Fibroblast of lung (primary cell): ENCODE data around the gene PROCA1. TPM values are rescaled to one million over a fixed set of nuclear protein-coding genes. Genes with fewer than 3 reads are reported as not detected.

ENCODE experiments used
- DNase-seq, 2 donors: peaks; one replicate each; pipeline versions ENCODE4 v3.0.0 to v3.0.0-alpha.2; 2010; ENCODE audit warnings: low read depth in 2 of 2
- H2AFZ ChIP-seq: 2 replicates; pipeline ENCODE4 v1.5.1; 2012; ENCODE audit warnings: low read length, control low read depth, inconsistent platforms
- H3K27ac ChIP-seq: 2 replicates; pipeline ENCODE4 v1.5.1; 2011; ENCODE audit warnings: low read length, control low read depth; ENCODE audit not compliant: insufficient read depth
- H3K27me3 ChIP-seq: 2 replicates; pipeline ENCODE4 v1.5.1; 2011; ENCODE audit warnings: mild to moderate bottlenecking, low read length; ENCODE audit not compliant: control insufficient read depth, insufficient read depth
- H3K36me3 ChIP-seq: 2 replicates; pipeline ENCODE4 v1.5.1; 2011; ENCODE audit warnings: low read length; ENCODE audit not compliant: control insufficient read depth, insufficient read depth
- H3K4me1 ChIP-seq: 2 replicates; pipeline ENCODE4 v1.5.1; 2011; ENCODE audit warnings: low read length; ENCODE audit not compliant: control insufficient read depth, insufficient read depth; ENCODE audit errors: extremely low read depth
- H3K4me2 ChIP-seq: 2 replicates; pipeline ENCODE4 v1.5.1; 2011; ENCODE audit warnings: low read length, control low read depth; ENCODE audit not compliant: insufficient read depth; ENCODE audit errors: extremely low read depth
- H3K4me3 ChIP-seq, 4 experiments: fragments of 200-600 bp in 1 of 4; sonication (generic) in 1 of 4; replicated peaks in 1 of 4; 2 replicates each; pipeline ENCODE4 v1.5.1; 2011 to 2016; ENCODE audit warnings: low read length in 4 of 4, low read depth in 3 of 4, mild to moderate bottlenecking in 3 of 4, control low read depth in 2 of 4, inconsistent platforms in 1 of 4, mixed read lengths in 1 of 4; ENCODE audit not compliant: insufficient read depth in 1 of 4; ENCODE audit errors: control extremely low read depth in 1 of 4
- H3K79me2 ChIP-seq: 2 replicates; pipeline ENCODE4 v1.5.1; 2012; ENCODE audit warnings: mild to moderate bottlenecking, low read length, inconsistent platforms; ENCODE audit not compliant: control insufficient read depth, insufficient read depth
- H3K9ac ChIP-seq: 2 replicates; pipeline ENCODE4 v1.5.1; 2011; ENCODE audit warnings: mild to moderate bottlenecking, low read length, control low read depth; ENCODE audit not compliant: insufficient read depth
- H3K9me3 ChIP-seq: 2 replicates; pipeline ENCODE4 v1.5.1; 2012; ENCODE audit warnings: low read depth, low read length; ENCODE audit not compliant: control insufficient read depth, insufficient read depth
- H4K20me1 ChIP-seq: 2 replicates; pipeline ENCODE4 v1.5.1; 2011; ENCODE audit warnings: low read length; ENCODE audit not compliant: control insufficient read depth, insufficient read depth; ENCODE audit errors: extremely low read depth
- CTCF ChIP-seq, 2 donors: IDR thresholded peaks in 1 of 2; conservative IDR thresholded peaks in 1 of 2; 1 replicate in 1 of 2; 2 replicates in 1 of 2; pipeline ENCODE4 v1.5.1; 2011 to 2012; ENCODE audit warnings: low read length in 2 of 2, control low read depth in 1 of 2, inconsistent platforms in 1 of 2, low read depth in 1 of 2, mild to moderate bottlenecking in 1 of 2
- EZH2 ChIP-seq: IDR thresholded peaks from 2 replicates; pipeline ENCODE4 v1.5.1; 2012; ENCODE audit warnings: low read length, control low read depth, mild to moderate bottlenecking; ENCODE audit errors: missing control alignments
- polyA plus RNA-seq, 2 donors: library from polyadenylated mRNA; depleted of rRNA in 1 of 2; stranded (reverse) in 1 of 2; unstranded in 1 of 2; fragments of >200 nt; gene quantifications; 2 replicates each; pipeline ENCODE4 v1.2.1, GENCODE V29; 2011 to 2012; ENCODE audit warnings: missing spikeins in 1 of 2
- total RNA-seq: library from RNA; depleted of rRNA; stranded (reverse); fragments of >200 nt; gene quantifications from 2 replicates; pipeline ENCODE4 v1.2.1, GENCODE V29; 2014

PROCA1 gene
- total and polyA plus RNA-seq, 2 donors (not counting 1 experiment from before 2014, with no cell fraction given) = 0.85 to 2.6 TPM

GRCh38 chr17:28726226-28726626 is 14.5 kb upstream of the PROCA1 start, which contains the start of gene TLCD1:
TSS of gene TLCD1 (minus strand) at chr17:28726233. CDS start at chr17:28726097, 136 bp downstream.
- peak within 1 kb of the TSS; percentile 68 for H3K27ac ChIP-seq
- H3K4me1 ChIP-seq = peaks cover 17% of the 10 kb centered on the region
- peak within 1 kb of the TSS; percentile 61 for H3K9ac ChIP-seq
- no peaks in the 10 kb centered on the region for H4K20me1 ChIP-seq
- no peaks in the 10 kb centered on the region for H3K27me3 ChIP-seq
- peaks cover 21% of the 10 kb centered on the region for H3K79me2 ChIP-seq
- peaks cover 8% of the 10 kb centered on the region for H3K36me3 ChIP-seq
- peak within 1 kb of the TSS; percentile 66 to 78 (median 74) for H3K4me3 ChIP-seq
- H3K9me3 ChIP-seq = no peaks in the 10 kb centered on the region
- peak; percentile 57 to 58 for DNase-seq
- peak within 1 kb of the TSS; percentile 70 for H2AFZ ChIP-seq
- H3K4me2 ChIP-seq = peak within 1 kb of the TSS; percentile 95
- TF ChIP-seq EZH2 (no peak), CTCF (conservative IDR thresholded peaks at IDR 0.05 in 1 of 2, IDR thresholded peaks at IDR 0.05 in 1 of 2; ENCODE audit: low read depth in 1 of 2, low read length in 2 of 2) (no peak)

- no peak overlapping the region for H2AFZ ChIP-seq
- peaks cover 10% of the 10 kb centered on the region for H3K36me3 ChIP-seq
- TF ChIP-seq EZH2 (no peak), CTCF (conservative IDR thresholded peaks at IDR 0.05 in 1 of 2, IDR thresholded peaks at IDR 0.05 in 1 of 2; ENCODE audit: low read depth in 1 of 2, low read length in 2 of 2) (no peak)
Observed at GRCh38 chr17:28725660-28726225, 14.1 kb upstream of the PROCA1 start.

GRCh38 chr17:28725166-28725659 is 13.5 kb upstream of the PROCA1 start:
- TF ChIP-seq CTCF (conservative IDR thresholded peaks at IDR 0.05 in 1 of 2, IDR thresholded peaks at IDR 0.05 in 1 of 2; ENCODE audit: low read depth in 1 of 2, low read length in 2 of 2) (no peak), EZH2 (no peak)
- H3K79me2 ChIP-seq = peaks cover 31% of the 10 kb centered on the region
- no peaks in the 10 kb centered on the region for H4K20me1 ChIP-seq
- peak overlapping the region; percentile 59 for H3K4me2 ChIP-seq
- peak overlapping the region; percentile 58 for H3K9ac ChIP-seq
- H3K36me3 ChIP-seq = peaks cover 11% of the 10 kb centered on the region
- H3K4me3 ChIP-seq = peak overlapping the region; percentile 24 to 78 (median 50)
- H3K4me1 ChIP-seq = peaks cover 17% of the 10 kb centered on the region
- H3K27ac ChIP-seq = peak overlapping the region; percentile 68
- H3K9me3 ChIP-seq = no peaks in the 10 kb centered on the region
- DNase-seq = peak; percentile 61 to 77
- H2AFZ ChIP-seq = no peak overlapping the region
- no peaks in the 10 kb centered on the region for H3K27me3 ChIP-seq

More at GRCh38 chr17:28725660-28726225, 14.1 kb upstream of the PROCA1 start:
- H3K4me1 ChIP-seq = peaks cover 17% of the 10 kb centered on the region
- peak overlapping the region; percentile 59 for H3K4me2 ChIP-seq
- H3K4me3 ChIP-seq = peak overlapping the region; percentile 24 to 78 (median 50)
- H3K27ac ChIP-seq = peak overlapping the region; percentile 68
- peak overlapping the region; percentile 58 for H3K9ac ChIP-seq
- peak; percentile 74 to 80 for DNase-seq
- H3K9me3 ChIP-seq = no peaks in the 10 kb centered on the region
- no peaks in the 10 kb centered on the region for H4K20me1 ChIP-seq
- no peaks in the 10 kb centered on the region for H3K27me3 ChIP-seq
- H3K79me2 ChIP-seq = peaks cover 26% of the 10 kb centered on the region
